SW480 (cell line): Measurements from ENCODE around the gene DNAH14.
"Not testable (repeated sequence)": the region's sequence is repeated elsewhere in the genome, so short reads cannot be mapped to it uniquely, and the experiment has no call there.

Source experiments
- DNase-seq: peaks from one replicate; pipeline ENCODE4 v3.0.0-alpha.2; 2016; ENCODE audit warnings: low spot score

Gene DNAH14

GRCh38 chr1:225254676-225255075, 325.2 kb downstream of the DNAH14 start:
- DNase-seq = no peak

- DNase-seq = no peak
These were observed 327.6 kb downstream of the DNAH14 start for GRCh38 chr1:225257081-225257480.

- no peak for DNase-seq
These were observed 329.3 kb downstream of the DNAH14 start for GRCh38 chr1:225258811-225259210.

GRCh38 chr1:225259542-225259941, 330.1 kb downstream of the DNAH14 start:
- DNase-seq = no peak

DNA sequence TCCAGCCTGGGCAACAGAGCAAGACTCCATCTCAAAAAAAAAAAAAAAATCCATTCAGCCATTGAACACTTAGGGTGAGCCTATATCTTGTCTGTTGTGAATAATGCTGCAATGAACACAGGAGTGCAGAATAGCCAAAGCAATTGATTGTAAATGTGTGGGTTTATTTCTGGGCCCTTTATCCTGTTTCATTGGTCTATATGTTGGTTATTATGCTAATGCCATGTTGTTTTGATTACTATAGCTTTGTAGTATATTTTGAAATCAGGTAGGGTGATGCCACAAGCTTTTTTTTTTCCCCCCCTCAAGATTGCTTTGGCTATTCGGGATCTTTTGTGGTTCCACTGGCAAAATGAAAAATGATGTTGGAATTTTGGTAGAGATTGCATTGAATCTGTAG, 330.8 kb downstream of the DNAH14 start:
- no peak for DNase-seq

- DNase-seq = no peak
These were observed 348.0 kb downstream of the DNAH14 start for GRCh38 chr1:225277445-225277844.

GRCh38 chr1:225280563-225280962, 351.1 kb downstream of the DNAH14 start:
- DNase-seq = peak; percentile 21

DNA sequence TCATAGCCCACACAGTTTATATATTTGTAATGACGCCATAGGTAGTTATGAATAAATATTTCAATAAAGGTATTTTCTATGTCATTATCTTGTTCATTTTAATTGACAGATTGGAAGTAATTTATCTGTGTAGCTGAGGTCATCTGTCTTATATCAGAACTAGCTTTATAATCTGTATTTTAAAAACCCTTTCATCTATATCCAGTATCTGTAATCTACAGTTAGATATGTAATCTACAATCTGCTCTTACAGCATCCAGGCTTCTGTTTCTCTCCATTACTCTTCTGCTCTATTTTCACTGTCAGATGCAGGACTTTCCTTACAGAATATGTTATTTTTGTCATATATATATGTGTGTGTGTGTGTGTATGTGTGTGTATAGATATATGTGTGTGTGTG, 360.8 kb downstream of the DNAH14 start:
- no peak for DNase-seq

DNA sequence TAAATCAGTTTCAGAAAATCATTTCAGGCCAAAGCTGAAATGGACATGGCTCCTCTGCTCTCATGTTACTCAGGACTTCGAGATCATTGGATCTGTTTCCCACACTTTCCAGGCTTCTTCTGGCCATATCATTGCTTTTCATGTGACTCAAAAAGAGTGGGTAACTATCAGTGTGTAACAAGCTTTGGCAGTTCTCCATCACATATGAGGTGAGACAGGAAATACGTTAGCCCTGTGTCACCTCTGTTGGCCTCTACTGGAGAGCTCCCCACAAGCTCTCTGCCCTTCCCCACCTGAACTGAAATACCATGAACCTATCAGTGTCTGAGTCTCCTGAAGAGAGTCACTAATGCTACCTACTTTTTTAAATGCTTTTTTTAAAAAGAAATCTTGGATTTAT, 370.1 kb downstream of the DNAH14 start:
- no peak for DNase-seq

DNA sequence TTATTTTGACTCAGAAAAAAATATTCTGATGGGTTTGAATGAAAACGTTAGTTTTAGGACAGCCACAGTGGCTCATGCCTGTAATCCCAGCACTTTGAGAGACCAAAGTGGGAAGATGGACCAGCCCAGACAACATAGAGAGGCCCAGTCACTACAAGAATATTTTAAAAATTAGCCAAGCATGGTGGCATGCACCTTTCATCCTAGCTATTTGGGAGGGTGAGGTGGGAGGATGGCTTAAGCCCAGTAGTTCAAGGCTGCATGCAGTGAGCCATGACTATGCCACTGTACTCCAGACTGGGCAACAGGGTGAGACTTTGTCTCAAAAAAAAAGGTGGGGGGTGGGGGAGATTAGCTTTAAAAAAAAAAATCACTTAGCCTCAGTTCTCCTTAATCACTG, 370.9 kb downstream of the DNAH14 start:
- DNase-seq = no peak

- DNase-seq = no peak
These were observed 375.5 kb downstream of the DNAH14 start for GRCh38 chr1:225304996-225305395.

DNA sequence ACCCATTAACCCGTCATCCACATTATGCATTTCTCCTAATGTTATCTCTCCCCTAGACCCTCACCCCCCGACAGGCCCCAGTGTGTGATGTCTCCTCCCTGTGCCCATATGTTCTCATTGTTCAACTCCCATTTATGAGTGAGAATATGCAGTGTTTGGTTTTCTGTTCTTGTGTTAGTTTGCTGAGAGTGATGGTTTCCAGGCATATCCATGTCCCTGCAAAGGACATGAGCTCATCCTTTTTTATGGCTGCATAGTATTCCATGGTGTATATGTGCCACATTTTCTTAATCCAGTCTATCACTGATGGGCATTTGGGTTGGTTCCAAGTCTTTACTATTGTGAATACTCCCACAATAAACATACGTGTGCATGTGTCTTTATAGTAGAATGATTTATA, 381.1 kb downstream of the DNAH14 start:
- not testable (repeated sequence) for DNase-seq

DNA sequence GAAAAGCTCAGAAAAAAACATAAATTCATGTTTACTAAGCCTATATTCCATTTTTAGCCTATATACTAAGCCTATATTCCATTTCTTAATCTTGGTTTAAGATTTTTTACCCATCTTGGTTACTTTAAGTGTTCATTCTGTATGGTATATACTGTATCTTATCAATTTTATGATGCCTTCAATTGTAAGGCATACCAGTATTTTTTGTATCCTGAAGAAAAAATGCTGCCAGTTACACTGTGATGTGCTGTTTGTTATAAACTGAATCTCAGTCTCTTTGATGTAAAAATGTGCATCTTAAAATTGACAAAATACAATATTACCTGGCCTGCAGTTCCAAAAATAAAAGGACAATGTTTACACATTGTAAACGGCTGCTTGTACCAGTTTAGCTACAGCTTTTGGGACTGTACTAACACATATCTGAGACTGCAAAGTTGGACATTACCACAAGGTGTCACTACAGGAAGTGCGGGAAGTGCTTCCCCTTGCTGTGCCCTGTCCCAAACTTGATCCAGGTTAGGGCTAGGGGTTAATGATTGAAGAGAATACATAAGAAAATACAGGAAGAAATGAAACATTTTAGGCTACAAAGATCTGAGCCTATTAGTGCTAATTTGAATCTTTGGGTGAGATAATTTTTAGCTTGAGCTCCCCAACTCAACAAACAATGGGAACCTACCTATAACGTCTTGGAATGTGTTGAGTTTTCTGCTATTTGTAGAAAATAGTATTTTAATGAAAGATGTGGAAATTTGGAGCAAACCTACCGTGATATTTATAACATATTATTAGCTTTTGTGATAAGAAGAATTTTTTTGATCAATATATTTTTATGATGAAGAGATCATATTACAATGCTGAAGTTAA, 389.5 kb downstream of the DNAH14 start:
- DNase-seq = peak; percentile 56

DNA sequence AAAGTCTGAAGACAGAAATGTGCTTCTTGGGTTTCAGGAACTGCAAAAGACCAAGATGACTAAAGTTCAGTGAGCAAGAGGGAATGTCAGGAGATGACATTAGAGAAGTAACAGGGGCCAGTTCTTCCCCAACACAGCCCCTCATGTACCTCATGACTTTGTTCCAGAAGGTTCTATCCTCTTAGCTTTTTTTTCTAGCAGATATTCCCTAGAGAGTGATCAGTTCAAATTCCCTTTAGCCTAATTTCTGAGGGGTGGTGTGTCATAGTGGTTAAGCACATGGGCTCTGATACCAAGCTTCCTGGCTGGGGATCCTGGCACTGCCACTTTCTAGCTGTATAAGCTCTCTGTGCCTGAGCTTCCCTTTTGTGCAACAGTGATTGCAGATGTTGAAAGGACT, 390.4 kb downstream of the DNAH14 start:
- no peak for DNase-seq

DNA sequence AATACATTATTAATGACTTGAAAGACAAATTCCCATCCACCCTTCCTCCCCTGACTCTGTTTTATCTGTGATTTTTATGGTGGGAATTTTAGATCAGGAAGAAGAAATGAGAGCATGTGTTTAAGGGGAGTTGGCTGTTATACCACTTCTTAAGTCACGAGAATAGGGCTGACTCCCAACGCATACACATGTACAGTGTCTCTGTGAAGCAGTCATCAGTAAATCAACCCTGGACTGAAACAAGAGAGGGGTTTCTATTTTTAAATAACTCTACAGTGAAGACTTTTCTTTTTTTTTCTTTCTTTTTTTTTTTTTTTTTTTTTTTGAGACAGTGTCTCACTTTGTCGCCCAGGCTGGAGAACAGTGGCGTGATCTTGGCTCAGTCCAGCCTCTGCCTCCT, 392.3 kb downstream of the DNAH14 start:
- DNase-seq = no peak

DNA sequence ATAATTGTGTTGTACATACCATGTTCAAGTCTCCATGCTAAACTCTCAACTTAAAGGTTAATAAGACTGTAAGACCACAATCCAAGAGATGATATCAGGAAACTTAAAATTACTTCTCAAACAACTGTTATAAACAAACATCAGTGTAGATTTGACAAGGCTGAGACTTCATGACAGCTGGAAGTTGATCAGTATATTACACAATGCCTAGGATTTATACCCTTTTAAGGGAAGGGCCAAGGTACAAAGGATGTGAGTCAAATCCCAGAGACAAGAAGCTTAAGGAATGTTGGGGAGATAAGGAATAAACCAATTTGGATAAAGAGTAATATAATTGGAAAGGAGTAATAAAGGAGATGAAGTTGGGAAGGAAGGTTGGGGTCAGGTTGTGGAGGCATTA, 399.6 kb downstream of the DNAH14 start:
- no peak for DNase-seq

DNA sequence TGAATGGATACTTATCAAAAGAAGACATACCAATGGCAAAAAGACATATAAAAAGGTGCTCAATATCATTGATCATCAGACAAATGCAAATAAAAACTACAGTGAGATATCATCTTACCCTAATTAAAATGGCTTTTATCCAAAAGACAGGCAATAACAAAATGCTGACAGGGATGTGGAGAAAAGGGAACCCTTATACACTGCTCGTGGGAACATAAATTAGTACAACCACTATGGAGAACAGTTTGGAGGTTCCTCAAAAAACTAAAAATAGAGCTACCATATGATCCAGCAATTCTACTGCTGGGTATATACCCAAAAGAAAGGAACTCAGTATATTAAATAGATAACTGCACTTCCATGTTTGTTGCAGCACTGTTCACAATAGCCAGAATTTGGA, 400.5 kb downstream of the DNAH14 start:
- not testable (repeated sequence) for DNase-seq

DNA sequence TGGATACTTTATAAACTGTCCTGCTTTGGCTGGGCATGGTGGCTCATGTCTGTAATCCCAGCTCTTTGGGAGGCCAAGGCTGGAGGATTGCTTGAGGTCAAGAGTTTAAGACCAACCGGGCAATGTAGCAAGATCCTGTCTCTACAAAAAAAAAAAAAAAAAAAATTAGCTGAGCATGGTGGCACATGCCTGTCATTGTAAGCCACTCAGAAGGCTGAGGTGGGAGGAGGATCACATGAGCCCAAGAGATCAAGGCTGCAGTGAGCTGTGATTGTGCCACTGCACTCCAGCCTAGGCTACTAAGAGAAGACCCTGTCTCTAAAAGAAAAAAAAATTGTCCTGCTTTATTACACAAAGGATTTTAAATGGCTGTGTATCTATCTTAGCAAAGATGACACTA, 403.2 kb downstream of the DNAH14 start:
- DNase-seq = no peak

DNA sequence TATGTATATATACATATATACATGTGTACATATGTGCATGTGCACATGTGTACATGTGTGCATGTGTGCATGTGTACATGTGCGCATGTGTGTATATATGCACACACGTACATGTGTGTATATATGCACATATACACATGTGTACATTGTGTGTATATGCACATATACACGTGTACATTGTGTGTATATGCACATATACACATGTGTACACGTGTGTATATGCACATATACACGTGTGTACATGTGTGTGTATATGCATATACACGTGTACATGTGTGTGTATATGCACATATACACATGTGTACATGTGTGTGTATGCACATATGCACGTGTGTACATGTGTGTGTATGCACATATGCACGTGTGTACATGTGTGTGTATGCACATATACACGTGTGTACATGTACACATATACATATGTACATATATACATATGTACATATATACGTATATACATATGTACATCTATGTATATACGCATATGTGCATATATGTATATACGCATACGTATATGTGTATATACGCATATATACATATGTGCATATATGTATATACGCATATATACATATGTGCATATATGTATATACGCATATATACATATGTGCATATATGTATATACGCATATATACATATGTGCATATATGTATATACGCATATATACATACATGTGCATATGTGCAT, 405.8 kb downstream of the DNAH14 start:
- not testable (repeated sequence) for DNase-seq

DNA sequence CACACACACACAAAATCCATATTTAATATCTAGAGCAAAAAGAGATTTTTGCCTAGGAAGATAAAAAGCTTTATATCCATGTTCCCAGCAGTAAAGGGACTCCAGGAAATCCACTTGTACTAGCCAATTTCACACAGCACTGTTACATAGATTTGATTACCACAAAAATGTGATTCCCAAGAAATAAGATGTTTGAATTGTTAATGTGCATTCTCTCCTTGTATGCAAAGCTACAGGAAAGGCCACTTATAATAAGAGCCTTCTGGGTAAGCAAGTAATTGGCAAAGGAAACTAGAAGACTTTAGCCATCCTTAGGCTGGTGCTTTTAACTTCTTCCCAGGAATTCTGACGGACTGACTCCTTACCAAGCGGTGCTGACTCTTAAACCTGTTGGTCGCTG, 409.1 kb downstream of the DNAH14 start:
- DNase-seq = no peak

- no peak for DNase-seq
These were observed 412.2 kb downstream of the DNAH14 start for GRCh38 chr1:225341642-225342041.

DNA sequence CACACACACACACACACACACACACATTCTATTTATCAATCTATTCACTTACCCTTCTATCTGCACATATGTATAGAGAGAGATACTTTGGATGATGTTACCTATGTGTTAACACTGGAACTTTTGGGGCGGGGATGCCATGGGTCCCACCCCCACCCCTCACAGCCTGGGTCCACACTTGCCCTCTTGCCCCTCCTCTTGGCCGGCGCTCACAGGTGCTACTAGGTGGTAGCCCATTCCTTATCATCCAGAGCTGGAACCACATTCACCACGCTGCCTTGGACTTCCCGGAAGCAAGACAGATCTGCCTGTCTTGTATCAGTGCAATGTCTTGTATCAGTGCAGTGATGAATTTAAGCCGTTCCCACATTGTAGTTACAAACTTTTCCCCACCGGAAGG, 413.2 kb downstream of the DNAH14 start:
- DNase-seq = no peak

- DNase-seq = peak; percentile 59
These were observed 414.1 kb downstream of the DNAH14 start for GRCh38 chr1:225343618-225344017.
